Immature natural killer cell (primary cell): ENCODE data around the gene MNDA. TPM values are rescaled to one million over a fixed set of nuclear protein-coding genes. Genes with fewer than 3 reads are reported as not detected.
"Not testable (repeated sequence)": the region's sequence is repeated elsewhere in the genome, so short reads cannot be mapped to it uniquely, and the experiment has no call there.

Experiments
- DNase-seq, 3 donors: peaks; one replicate each; pipeline ENCODE4 v3.0.0; 2022; ENCODE audit warnings: mixed read lengths in 1 of 3
- H3K27ac Mint-ChIP-seq, 6 donors: one replicate each; pipeline ENCODE4 v1.8.0; 2020; ENCODE audit warnings: mixed read lengths in 6 of 6, mild to moderate bottlenecking in 5 of 6, inconsistent platforms in 4 of 6, moderate library complexity in 3 of 6
- H3K27me3 Mint-ChIP-seq, 3 donors: one replicate each; pipeline ENCODE4 v1.8.0; 2020 to 2021; ENCODE audit warnings: low read depth in 3 of 3, mild to moderate bottlenecking in 3 of 3, mixed read lengths in 3 of 3, moderate library complexity in 3 of 3, inconsistent platforms in 1 of 3
- H3K36me3 Mint-ChIP-seq, 3 donors: one replicate each; pipeline ENCODE4 v1.8.0; 2020; ENCODE audit warnings: mixed read lengths in 3 of 3, inconsistent platforms in 2 of 3, mild to moderate bottlenecking in 2 of 3
- H3K4me1 Mint-ChIP-seq, 2 donors: one replicate each; pipeline ENCODE4 v1.8.0; 2020; ENCODE audit warnings: inconsistent platforms in 2 of 2, mild to moderate bottlenecking in 2 of 2, mixed read lengths in 2 of 2, moderate library complexity in 1 of 2
- H3K4me3 Mint-ChIP-seq, 5 donors: one replicate each; pipeline ENCODE4 v1.8.0; 2020; ENCODE audit warnings: mild to moderate bottlenecking in 5 of 5, mixed read lengths in 5 of 5, inconsistent platforms in 3 of 5, moderate library complexity in 3 of 5
- H3K9me3 Mint-ChIP-seq, 6 donors: one replicate each; pipeline ENCODE4 v1.8.0; 2020; ENCODE audit warnings: mild to moderate bottlenecking in 6 of 6, mixed read lengths in 6 of 6, inconsistent platforms in 4 of 6, moderate library complexity in 3 of 6
- polyA plus RNA-seq, 3 donors: library from polyadenylated mRNA; unstranded; fragments of 300-500 nt; fragmentation: Illumina TruSeq; gene quantifications; one replicate each; pipeline ENCODE4 v1.2.3, GENCODE V29; 2021

Gene MNDA
- polyA plus RNA-seq, 3 donors from 2014 or later: 2.8 to 16.3 (median 8.8) TPM

GRCh38 chr1:158814970-158815369 is 16.2 kb upstream of the MNDA start:
- Mint-ChIP-seq H3K4me1 (peaks cover 27 to 33% of the 10 kb centered on the region in 2 donors), H3K9me3 (no peaks in the 10 kb centered on the region), H3K27me3 (no peaks in the 10 kb centered on the region), H3K4me3 (no peak overlapping the region), H3K36me3 (no peaks in the 10 kb centered on the region), H3K27ac (no peak overlapping the region)
- DNase-seq: no peak

GRCh38 chr1:158818560-158818959 is 12.6 kb upstream of the MNDA start:
- Mint-ChIP-seq H3K4me1 (peaks cover 32 to 35% of the 10 kb centered on the region in 2 donors), H3K36me3 (no peaks in the 10 kb centered on the region), H3K4me3 (peak overlapping the region in 2 of 5 donors; percentile 22 to 88), H3K9me3 (no peaks in the 10 kb centered on the region), H3K27me3 (no peaks in the 10 kb centered on the region), H3K27ac (peak overlapping the region; percentile 84 to 96 (median 94))
- DNase-seq: no peak

GRCh38 chr1:158818975-158819431 is 12.1 kb upstream of the MNDA start:
- Mint-ChIP-seq H3K36me3 (no peaks in the 10 kb centered on the region), H3K27me3 (no peaks in the 10 kb centered on the region), H3K27ac (peak overlapping the region; percentile 84 to 96 (median 94)), H3K4me3 (peak overlapping the region; percentile 61 to 88 (median 84)), H3K9me3 (no peaks in the 10 kb centered on the region), H3K4me1 (peaks cover 32 to 35% of the 10 kb centered on the region in 2 donors)
- DNase-seq: no peak

GRCh38 chr1:158819461-158820443 is 11.4 kb upstream of the MNDA start:
- H3K4me1 Mint-ChIP-seq: peaks cover 32 to 35% of the 10 kb centered on the region in 2 donors
- no peaks in the 10 kb centered on the region for H3K9me3 Mint-ChIP-seq
- H3K36me3 Mint-ChIP-seq: no peaks in the 10 kb centered on the region
- H3K4me3 Mint-ChIP-seq: peak overlapping the region; percentile 61 to 88 (median 84)
- peak; percentile 31 to 54 (median 40) for DNase-seq
- peak overlapping the region; percentile 84 to 96 (median 94) for H3K27ac Mint-ChIP-seq
- H3K27me3 Mint-ChIP-seq: no peaks in the 10 kb centered on the region

- Mint-ChIP-seq H3K27me3 (peaks cover 0 to 2% (median 2%) of the 10 kb centered on the region in 3 donors), H3K36me3 (peaks cover 0 to 3% (median 0%) of the 10 kb centered on the region in 3 donors), H3K27ac (peak overlapping the region in 1 of 6 donors; percentile 84), H3K4me3 (no peak overlapping the region), H3K4me1 (peaks cover 32 to 35% of the 10 kb centered on the region in 2 donors), H3K9me3 (peaks cover 0 to 1% (median 0%) of the 10 kb centered on the region in 6 donors)
- DNase-seq: no peak
Observed at GRCh38 chr1:158821723-158822122, 9.4 kb upstream of the MNDA start.

GRCh38 chr1:158830074-158830677 is 975 bp upstream of the MNDA start:
- H3K36me3 Mint-ChIP-seq: peaks cover 15 to 18% (median 15%) of the 10 kb centered on the region in 3 donors
- DNase-seq: no peak
- H3K9me3 Mint-ChIP-seq: peaks cover 2 to 30% (median 14%) of the 10 kb centered on the region in 6 donors
- H3K27me3 Mint-ChIP-seq: peaks cover 0 to 4% (median 3%) of the 10 kb centered on the region in 3 donors
- H3K4me1 Mint-ChIP-seq: peaks cover 16% of the 10 kb centered on the region in 2 donors
- peak overlapping the region in 3 of 6 donors; percentile 14 to 43 (median 29) for H3K27ac Mint-ChIP-seq
- H3K4me3 Mint-ChIP-seq: peak overlapping the region in 1 of 5 donors; percentile 62

- Mint-ChIP-seq H3K4me1 (peaks cover 16% of the 10 kb centered on the region in 2 donors), H3K27ac (no peak overlapping the region), H3K4me3 (no peak overlapping the region), H3K36me3 (peaks cover 5 to 19% (median 9%) of the 10 kb centered on the region in 3 donors), H3K27me3 (peaks cover 0 to 6% (median 3%) of the 10 kb centered on the region in 3 donors), H3K9me3 (peaks cover 2 to 19% (median 9%) of the 10 kb centered on the region in 6 donors)
- DNase-seq: no peak
Observed at GRCh38 chr1:158833264-158833663, 2.1 kb downstream of the MNDA start.

GRCh38 chr1:158836038-158836437 is 4.9 kb downstream of the MNDA start:
- Mint-ChIP-seq H3K4me1 (peaks cover 0 to 1% of the 10 kb centered on the region in 2 donors), H3K27me3 (peaks cover 0 to 12% (median 8%) of the 10 kb centered on the region in 3 donors), H3K36me3 (peaks cover 10 to 25% (median 11%) of the 10 kb centered on the region in 3 donors), H3K4me3 (no peak overlapping the region), H3K27ac (no peak overlapping the region), H3K9me3 (peaks cover 2 to 13% (median 6%) of the 10 kb centered on the region in 6 donors)
- no peak for DNase-seq

GRCh38 chr1:158838660-158839059 is 7.5 kb downstream of the MNDA start:
- Mint-ChIP-seq H3K27me3 (peaks cover 0 to 12% (median 8%) of the 10 kb centered on the region in 3 donors), H3K9me3 (peaks cover 2 to 13% (median 6%) of the 10 kb centered on the region in 6 donors), H3K27ac (no peak overlapping the region), H3K4me1 (no peaks in the 10 kb centered on the region), H3K36me3 (peaks cover 10 to 25% (median 11%) of the 10 kb centered on the region in 3 donors), H3K4me3 (no peak overlapping the region)
- no peak for DNase-seq

- DNase-seq: no peak
- H3K4me3 Mint-ChIP-seq: no peak overlapping the region
Observed at GRCh38 chr1:158839566-158839965, 8.4 kb downstream of the MNDA start.

GRCh38 chr1:158840236-158840635 is 9.1 kb downstream of the MNDA start:
- H3K27ac Mint-ChIP-seq: no peak overlapping the region
- H3K27me3 Mint-ChIP-seq: peaks cover 0 to 12% (median 10%) of the 10 kb centered on the region in 3 donors
- no peak overlapping the region for H3K4me3 Mint-ChIP-seq
- H3K36me3 Mint-ChIP-seq: peaks cover 10 to 17% (median 11%) of the 10 kb centered on the region in 3 donors
- H3K4me1 Mint-ChIP-seq: no peaks in the 10 kb centered on the region
- no peak for DNase-seq
- H3K9me3 Mint-ChIP-seq: peaks cover 2 to 13% (median 6%) of the 10 kb centered on the region in 6 donors

More at GRCh38 chr1:158839566-158839965, 8.4 kb downstream of the MNDA start:
- peaks cover 2 to 13% (median 6%) of the 10 kb centered on the region in 6 donors for H3K9me3 Mint-ChIP-seq
- H3K27ac Mint-ChIP-seq: no peak overlapping the region
- no peaks in the 10 kb centered on the region for H3K4me1 Mint-ChIP-seq
- H3K36me3 Mint-ChIP-seq: peaks cover 10 to 22% (median 11%) of the 10 kb centered on the region in 3 donors
- peaks cover 0 to 12% (median 10%) of the 10 kb centered on the region in 3 donors for H3K27me3 Mint-ChIP-seq

GRCh38 chr1:158864595-158864994 is 33.4 kb downstream of the MNDA start:
- H3K27ac Mint-ChIP-seq: no peak overlapping the region
- no peak for DNase-seq
- H3K27me3 Mint-ChIP-seq: peaks cover 4 to 8% (median 8%) of the 10 kb centered on the region in 3 donors
- H3K36me3 Mint-ChIP-seq: peaks cover 12 to 18% (median 13%) of the 10 kb centered on the region in 3 donors
- H3K9me3 Mint-ChIP-seq: peaks cover 8 to 23% (median 14%) of the 10 kb centered on the region in 6 donors
- H3K4me1 Mint-ChIP-seq: no peaks in the 10 kb centered on the region
- no peak overlapping the region for H3K4me3 Mint-ChIP-seq

- H3K4me1 Mint-ChIP-seq, H3K27ac Mint-ChIP-seq, H3K36me3 Mint-ChIP-seq, H3K4me3 Mint-ChIP-seq, DNase-seq, H3K27me3 Mint-ChIP-seq: not testable (repeated sequence)
- peaks cover 0 to 11% (median 3%) of the 10 kb centered on the region in 6 donors for H3K9me3 Mint-ChIP-seq
Observed at GRCh38 chr1:158870438-158870837, 39.3 kb downstream of the MNDA start.
